PFSK-1 (cell line): Measurements from ENCODE around the gene GSTA4.

Experiments used
- FOXP2 ChIP-seq: optimal IDR thresholded peaks from 2 replicates; pipeline ENCODE3; 2011; ENCODE audit warnings: borderline replicate concordance, control low read depth, inconsistent platforms; ENCODE audit not compliant: insufficient read depth; ENCODE audit errors: extremely low read length, extremely low read depth
- POLR2AphosphoS5 ChIP-seq: IDR thresholded peaks from 2 replicates; pipeline ENCODE4 v1.6.1; 2012; ENCODE audit warnings: low read depth, mild to moderate bottlenecking, control low read depth, low read length, moderate library complexity
- SIN3A ChIP-seq: IDR thresholded peaks from 2 replicates; pipeline ENCODE4 v1.6.1; 2012; ENCODE audit warnings: mild to moderate bottlenecking, low read length, moderate library complexity, borderline replicate concordance; ENCODE audit not compliant: insufficient read depth
- TAF1 ChIP-seq: IDR thresholded peaks from 2 replicates; pipeline ENCODE4 v1.6.1; 2012; ENCODE audit warnings: low read length, control low read depth, borderline replicate concordance; ENCODE audit not compliant: insufficient read depth
- TF ChIP-seq, protein P1 (sequence below), 2 experiments: IDR thresholded peaks; 2 replicates each; pipeline versions ENCODE4 v1.6.1 to v1.8.0; 2011 to 2012; ENCODE audit warnings: low read depth in 2 of 2, low read length in 2 of 2, control low read depth in 1 of 2, inconsistent platforms in 1 of 2, mild to moderate bottlenecking in 1 of 2, moderate library complexity in 1 of 2; ENCODE audit not compliant: insufficient read depth in 1 of 2

GSTA4 gene

DNA sequence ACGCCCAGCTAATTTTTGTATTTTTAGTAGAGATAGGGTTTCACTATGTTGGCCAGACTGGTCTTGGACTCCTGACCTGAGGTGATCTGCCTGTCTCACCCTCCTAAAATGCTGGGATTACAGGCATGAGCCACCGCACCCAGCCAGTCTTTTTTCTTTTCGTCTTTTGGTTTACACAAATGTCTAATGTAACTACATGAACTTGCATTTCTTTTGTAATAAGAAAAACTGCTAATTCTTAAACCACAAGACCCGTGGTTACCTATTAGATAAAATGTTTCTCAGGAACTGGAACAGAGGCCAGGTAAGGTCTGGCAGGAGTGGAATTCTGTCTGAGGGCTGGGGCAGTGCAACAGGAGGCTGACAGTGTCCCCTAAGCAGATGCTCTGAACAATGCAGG is 52.9 kb downstream of the GSTA4 start:
- TF ChIP-seq TAF1 (no peak), SIN3A (no peak), POLR2AphosphoS5 (no peak), FOXP2 (no peak)
- TF ChIP-seq, protein P1, sequence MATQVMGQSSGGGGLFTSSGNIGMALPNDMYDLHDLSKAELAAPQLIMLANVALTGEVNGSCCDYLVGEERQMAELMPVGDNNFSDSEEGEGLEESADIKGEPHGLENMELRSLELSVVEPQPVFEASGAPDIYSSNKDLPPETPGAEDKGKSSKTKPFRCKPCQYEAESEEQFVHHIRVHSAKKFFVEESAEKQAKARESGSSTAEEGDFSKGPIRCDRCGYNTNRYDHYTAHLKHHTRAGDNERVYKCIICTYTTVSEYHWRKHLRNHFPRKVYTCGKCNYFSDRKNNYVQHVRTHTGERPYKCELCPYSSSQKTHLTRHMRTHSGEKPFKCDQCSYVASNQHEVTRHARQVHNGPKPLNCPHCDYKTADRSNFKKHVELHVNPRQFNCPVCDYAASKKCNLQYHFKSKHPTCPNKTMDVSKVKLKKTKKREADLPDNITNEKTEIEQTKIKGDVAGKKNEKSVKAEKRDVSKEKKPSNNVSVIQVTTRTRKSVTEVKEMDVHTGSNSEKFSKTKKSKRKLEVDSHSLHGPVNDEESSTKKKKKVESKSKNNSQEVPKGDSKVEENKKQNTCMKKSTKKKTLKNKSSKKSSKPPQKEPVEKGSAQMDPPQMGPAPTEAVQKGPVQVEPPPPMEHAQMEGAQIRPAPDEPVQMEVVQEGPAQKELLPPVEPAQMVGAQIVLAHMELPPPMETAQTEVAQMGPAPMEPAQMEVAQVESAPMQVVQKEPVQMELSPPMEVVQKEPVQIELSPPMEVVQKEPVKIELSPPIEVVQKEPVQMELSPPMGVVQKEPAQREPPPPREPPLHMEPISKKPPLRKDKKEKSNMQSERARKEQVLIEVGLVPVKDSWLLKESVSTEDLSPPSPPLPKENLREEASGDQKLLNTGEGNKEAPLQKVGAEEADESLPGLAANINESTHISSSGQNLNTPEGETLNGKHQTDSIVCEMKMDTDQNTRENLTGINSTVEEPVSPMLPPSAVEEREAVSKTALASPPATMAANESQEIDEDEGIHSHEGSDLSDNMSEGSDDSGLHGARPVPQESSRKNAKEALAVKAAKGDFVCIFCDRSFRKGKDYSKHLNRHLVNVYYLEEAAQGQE (IDR thresholded peaks at IDR 0.05; ENCODE audit: insufficient read depth in 1 of 2, low read depth in 2 of 2, low read length in 2 of 2): no peak

DNA sequence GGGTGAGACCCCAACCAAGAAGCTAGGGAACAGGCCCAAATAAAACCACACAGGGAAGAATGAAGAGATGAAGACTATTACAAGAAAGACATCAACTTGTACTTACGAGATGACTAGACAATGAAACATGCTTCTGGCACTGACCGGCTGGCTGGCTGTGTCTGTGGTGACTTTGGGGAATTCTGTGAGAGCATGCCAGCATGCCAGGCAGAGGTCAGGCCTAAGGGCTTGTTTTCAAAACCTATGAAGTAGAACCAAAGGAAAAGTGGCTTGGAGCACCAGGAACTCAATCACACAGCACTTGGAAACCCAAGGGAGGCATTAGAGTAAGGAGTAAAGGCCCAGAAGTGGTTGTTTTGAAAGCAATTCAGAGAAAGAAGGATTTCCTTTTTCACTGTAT is 57.2 kb downstream of the GSTA4 start:
- TF ChIP-seq, protein P1 (IDR thresholded peaks at IDR 0.05; ENCODE audit: insufficient read depth in 1 of 2, low read depth in 2 of 2, low read length in 2 of 2): no peak
- TF ChIP-seq SIN3A (no peak), TAF1 (no peak), FOXP2 (no peak), POLR2AphosphoS5 (no peak)

DNA sequence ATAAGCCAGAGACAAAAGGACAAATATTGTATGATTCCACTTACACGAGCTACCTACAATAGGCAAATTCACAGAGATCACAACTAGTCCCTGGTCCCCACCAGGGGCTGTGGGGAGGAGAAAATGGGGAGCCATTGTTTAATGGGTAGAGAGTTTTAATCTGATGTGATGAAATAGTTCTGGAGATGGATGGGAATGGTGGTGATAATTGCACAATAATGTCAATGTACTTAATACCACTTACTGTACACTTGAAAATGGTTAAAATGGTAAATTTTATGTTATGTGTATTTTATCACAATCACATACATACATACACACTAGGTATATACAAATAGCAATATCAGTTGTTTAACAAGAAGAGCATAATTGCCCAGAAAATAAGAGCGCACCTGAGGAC is 61.3 kb downstream of the GSTA4 start:
- TF ChIP-seq FOXP2: no peak
- no peak for TF ChIP-seq TAF1
- TF ChIP-seq, protein P1 (IDR thresholded peaks at IDR 0.05; ENCODE audit: insufficient read depth in 1 of 2, low read depth in 2 of 2, low read length in 2 of 2): no peak
- TF ChIP-seq SIN3A: no peak
- TF ChIP-seq POLR2AphosphoS5: no peak

DNA sequence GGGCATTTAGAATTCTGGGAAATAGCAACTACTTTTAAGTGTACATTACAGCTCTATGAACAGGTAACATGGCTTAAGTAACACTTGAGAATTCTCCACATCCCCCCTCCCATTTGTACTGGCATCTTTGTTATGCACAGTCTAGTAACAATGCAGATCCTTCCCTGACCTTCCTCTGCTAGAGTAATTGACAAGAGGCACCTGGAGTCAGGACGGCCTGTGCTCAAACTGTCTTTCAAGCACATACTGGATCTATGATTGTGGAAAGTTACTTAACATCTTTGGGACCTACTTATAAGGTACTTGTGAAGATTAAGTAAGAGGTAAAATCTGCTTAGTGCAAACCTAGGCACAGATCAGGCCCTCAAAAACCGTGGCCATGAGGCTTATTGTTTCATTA is 63.7 kb downstream of the GSTA4 start:
- no peak for TF ChIP-seq TAF1
- TF ChIP-seq SIN3A: no peak
- TF ChIP-seq FOXP2: no peak
- TF ChIP-seq POLR2AphosphoS5: no peak
- TF ChIP-seq, protein P1 (IDR thresholded peaks at IDR 0.05; ENCODE audit: insufficient read depth in 1 of 2, low read depth in 2 of 2, low read length in 2 of 2): no peak
